VCaP (cell line): ENCODE measurements around the gene WDR41.

ENCODE experiments used
- H3K27ac ChIP-seq: fragments of 450-650 bp; 2 replicates; pipeline ENCODE4 v1.5.1; 2017
- CTCF ChIP-seq: fragments of 450-650 bp; conservative IDR thresholded peaks from 2 replicates; pipeline ENCODE4 v1.5.1; 2017; ENCODE audit warnings: mild to moderate bottlenecking, moderate library complexity

Gene WDR41

DNA sequence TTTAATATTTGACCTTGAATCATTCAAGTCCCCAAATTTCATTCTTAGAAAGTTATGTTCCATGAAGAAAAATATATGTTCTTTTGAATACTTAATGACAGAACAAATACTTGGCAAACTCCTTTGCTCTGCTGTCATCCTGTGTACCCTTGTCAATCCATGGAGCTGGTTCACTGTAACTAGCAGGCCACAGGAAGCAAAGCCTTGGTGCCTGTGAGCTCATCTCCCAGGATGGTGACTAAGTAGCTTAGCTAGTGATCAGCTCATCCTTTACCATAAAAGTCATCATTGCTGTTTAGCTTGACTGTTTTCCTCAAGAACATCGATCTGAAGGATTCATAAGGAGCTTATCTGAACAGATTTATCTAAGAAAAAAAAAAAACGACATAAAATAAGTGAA is 65.4 kb downstream of the WDR41 start:
- H3K27ac ChIP-seq, result peak overlapping the region; percentile 38; the same call in 1 of the 2 replicates
- TF ChIP-seq CTCF, result no peak

DNA sequence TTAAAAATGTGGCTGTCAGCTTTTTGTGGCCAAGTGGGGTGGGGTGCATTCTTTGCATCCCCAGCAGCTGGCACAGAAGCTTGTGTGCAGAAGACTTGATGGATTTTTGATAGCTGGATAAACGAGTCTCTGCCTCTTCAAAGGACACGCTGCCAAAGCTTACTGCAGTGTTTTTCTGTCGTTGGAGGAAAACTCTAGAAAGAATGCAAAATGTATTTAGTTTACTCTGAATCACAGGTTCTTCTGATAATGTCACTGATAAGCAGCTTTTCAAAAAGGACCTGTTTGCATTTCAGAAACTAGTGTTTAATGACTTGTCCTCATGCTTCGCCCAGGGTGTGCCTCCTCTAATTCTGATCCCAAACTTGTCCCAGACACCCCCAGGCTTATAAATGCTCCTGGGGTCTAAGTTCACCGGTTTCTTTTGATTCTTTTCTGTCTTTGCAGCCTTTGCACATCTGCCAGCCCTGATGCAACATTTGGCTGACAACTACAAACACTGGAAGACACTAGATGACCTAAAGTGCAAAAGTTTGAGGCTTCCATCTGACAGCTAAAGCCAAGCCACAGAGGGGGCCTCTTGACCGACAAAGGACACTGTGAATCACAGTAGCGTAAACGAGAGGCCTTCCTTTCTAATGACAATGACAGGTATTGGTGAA is 66.0 kb downstream of the WDR41 start:
- no peak for TF ChIP-seq CTCF
- peak overlapping the region; percentile 38 for H3K27ac ChIP-seq

DNA sequence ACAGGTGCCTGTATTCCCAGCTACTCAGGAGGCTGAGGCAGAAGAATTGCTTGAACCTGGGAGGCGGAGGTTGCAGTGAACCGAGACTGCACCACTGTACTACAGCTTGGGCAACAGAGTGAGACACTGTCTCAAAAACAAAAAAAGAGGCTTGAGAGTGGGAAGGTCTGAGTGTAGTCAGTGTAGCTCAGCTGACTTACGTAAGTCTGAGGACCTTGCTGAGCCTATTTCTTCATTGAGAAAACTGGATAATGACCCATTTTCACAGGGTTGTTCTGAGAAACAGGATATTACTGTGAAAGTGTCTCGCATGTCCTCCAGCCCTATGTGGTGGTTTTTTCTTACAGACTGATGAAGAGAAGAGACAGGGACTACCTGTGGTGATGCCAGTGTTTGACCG is 66.7 kb downstream of the WDR41 start:
- H3K27ac ChIP-seq, result peak overlapping the region; percentile 38
- TF ChIP-seq CTCF, result no peak

- TF ChIP-seq CTCF, result no peak
- H3K27ac ChIP-seq, result peak overlapping the region; percentile 38; the same call in 1 of the 2 replicates
Measured at GRCh38 chr5:77424921-77425320, 67.2 kb downstream of the WDR41 start.

GRCh38 chr5:77423022-77423750 is 68.9 kb downstream of the WDR41 start:
- H3K27ac ChIP-seq, result no peak overlapping the region
- TF ChIP-seq CTCF, result no peak

DNA sequence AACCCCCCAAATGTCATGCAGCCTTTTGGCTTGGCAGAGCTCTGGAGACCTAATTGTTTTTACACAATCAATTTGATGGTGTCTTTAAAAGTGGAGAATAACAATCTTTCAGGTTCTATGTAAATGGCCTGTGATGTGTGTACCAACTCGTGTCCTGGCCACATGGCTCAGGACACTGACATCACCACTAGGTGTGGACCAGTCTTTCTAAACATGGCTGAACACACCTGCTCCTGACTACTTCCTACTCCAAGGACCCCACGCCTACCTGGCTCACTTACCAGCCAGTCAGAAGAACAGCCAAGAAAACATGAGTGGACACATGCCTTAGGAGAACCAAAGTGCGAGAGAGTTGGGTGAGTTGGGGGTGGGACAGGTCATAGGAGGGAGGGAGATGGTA is 71.2 kb downstream of the WDR41 start:
- TF ChIP-seq CTCF, result no peak
- no peak overlapping the region for H3K27ac ChIP-seq

DNA sequence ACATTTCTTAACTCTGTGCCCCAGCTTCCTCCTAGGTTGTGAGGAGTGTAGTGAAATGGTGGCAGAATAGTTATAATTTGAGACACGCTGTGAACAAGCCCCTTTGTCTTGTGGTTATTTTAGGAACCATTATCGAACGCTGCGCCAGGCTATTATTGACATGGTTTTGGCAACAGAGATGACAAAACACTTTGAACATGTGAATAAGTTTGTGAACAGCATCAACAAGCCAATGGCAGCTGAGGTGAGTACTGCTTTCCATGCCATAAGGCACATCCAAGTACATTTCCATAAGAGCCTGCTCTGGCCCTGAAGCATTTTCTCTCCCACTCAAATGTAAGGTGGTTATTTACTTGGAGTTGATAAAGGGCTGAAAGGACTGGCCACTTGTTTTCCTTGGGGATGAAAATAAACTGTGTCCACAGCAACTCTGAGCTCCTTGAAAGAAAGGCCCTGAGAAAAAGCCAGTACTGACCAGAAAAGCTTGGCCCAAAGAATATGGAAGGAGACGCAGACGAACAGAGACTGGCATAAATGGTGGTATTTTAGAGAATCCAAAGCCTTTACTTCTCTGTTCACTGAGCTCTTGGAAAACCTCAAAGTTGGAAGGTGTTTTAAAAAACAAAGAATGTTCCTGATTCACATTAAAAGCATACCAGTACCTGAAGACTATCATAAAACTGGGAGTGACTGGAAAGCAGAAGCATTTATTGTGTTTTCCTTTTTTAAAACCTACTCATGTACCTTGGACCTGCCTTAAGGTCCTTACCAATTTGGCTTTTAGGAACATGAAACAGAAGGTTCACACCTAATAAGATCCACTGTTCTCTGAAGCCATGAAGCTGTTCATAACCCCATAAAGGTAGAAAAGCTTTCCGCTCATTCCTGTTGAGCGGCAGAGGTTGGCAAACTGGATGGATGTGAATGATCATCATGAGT is 72.2 kb downstream of the WDR41 start:
- TF ChIP-seq CTCF, result no peak
- no peak overlapping the region for H3K27ac ChIP-seq
